ENCODE measurements around the gene ACYP2.

The ACYP2 gene

GRCh38 chr2:54306556-54306955 lies 191.1 kb downstream of the ACYP2 start:
- no peak overlapping the region for H3K4me3 ChIP-seq (IDR thresholded peaks at IDR 0.05; ENCODE audit: insufficient read depth, low read depth, low read length)
- no peaks in the 10 kb centered on the region for H3K4me1 ChIP-seq (ENCODE audit: low read depth, poor library complexity, severe bottlenecking)
- H3K27ac ChIP-seq: no peak overlapping the region
- H3K4me2 ChIP-seq: no peak overlapping the region
- TF ChIP-seq, protein P1, sequence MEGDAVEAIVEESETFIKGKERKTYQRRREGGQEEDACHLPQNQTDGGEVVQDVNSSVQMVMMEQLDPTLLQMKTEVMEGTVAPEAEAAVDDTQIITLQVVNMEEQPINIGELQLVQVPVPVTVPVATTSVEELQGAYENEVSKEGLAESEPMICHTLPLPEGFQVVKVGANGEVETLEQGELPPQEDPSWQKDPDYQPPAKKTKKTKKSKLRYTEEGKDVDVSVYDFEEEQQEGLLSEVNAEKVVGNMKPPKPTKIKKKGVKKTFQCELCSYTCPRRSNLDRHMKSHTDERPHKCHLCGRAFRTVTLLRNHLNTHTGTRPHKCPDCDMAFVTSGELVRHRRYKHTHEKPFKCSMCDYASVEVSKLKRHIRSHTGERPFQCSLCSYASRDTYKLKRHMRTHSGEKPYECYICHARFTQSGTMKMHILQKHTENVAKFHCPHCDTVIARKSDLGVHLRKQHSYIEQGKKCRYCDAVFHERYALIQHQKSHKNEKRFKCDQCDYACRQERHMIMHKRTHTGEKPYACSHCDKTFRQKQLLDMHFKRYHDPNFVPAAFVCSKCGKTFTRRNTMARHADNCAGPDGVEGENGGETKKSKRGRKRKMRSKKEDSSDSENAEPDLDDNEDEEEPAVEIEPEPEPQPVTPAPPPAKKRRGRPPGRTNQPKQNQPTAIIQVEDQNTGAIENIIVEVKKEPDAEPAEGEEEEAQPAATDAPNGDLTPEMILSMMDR (conservative IDR thresholded peaks at IDR 0.05; ENCODE audit: low read depth, low read length): no peak
- H4K20me1 ChIP-seq (ENCODE audit: insufficient read depth): no peaks in the 10 kb centered on the region
- H2AFZ ChIP-seq (ENCODE audit: low read depth): no peak overlapping the region
- no peaks in the 10 kb centered on the region for H3K79me2 ChIP-seq (ENCODE audit: insufficient read depth, low read depth)
- H3K9ac ChIP-seq: no peak overlapping the region
- no peaks in the 10 kb centered on the region for H3K27me3 ChIP-seq (ENCODE audit: insufficient read depth, low read depth)
- no peaks in the 10 kb centered on the region for H3K36me3 ChIP-seq (ENCODE audit: insufficient read depth)

GRCh38 chr2:54308186-54308585 lies 192.8 kb downstream of the ACYP2 start:
- H3K27ac ChIP-seq: no peak overlapping the region
- H3K79me2 ChIP-seq (ENCODE audit: insufficient read depth, low read depth): no peaks in the 10 kb centered on the region
- H3K27me3 ChIP-seq (ENCODE audit: insufficient read depth, low read depth): no peaks in the 10 kb centered on the region
- no peaks in the 10 kb centered on the region for H3K36me3 ChIP-seq (ENCODE audit: insufficient read depth)
- TF ChIP-seq, protein P1 (conservative IDR thresholded peaks at IDR 0.05; ENCODE audit: low read depth, low read length): no peak
- no peak overlapping the region for H3K4me3 ChIP-seq (IDR thresholded peaks at IDR 0.05; ENCODE audit: insufficient read depth, low read depth, low read length)
- no peaks in the 10 kb centered on the region for H3K4me1 ChIP-seq (ENCODE audit: low read depth, poor library complexity, severe bottlenecking)
- no peaks in the 10 kb centered on the region for H4K20me1 ChIP-seq (ENCODE audit: insufficient read depth)
- no peak overlapping the region for H3K4me2 ChIP-seq
- H2AFZ ChIP-seq (ENCODE audit: low read depth): no peak overlapping the region
- no peak overlapping the region for H3K9ac ChIP-seq

GRCh38 chr2:54308782-54309181 lies 193.4 kb downstream of the ACYP2 start:
- no peak overlapping the region for H3K4me3 ChIP-seq (IDR thresholded peaks at IDR 0.05; ENCODE audit: insufficient read depth, low read depth, low read length)

GRCh38 chr2:54310311-54310710 lies 194.9 kb downstream of the ACYP2 start:
- Histone ChIP-seq H3K27ac (no peak overlapping the region), H2AFZ (ENCODE audit: low read depth) (no peak overlapping the region), H3K36me3 (ENCODE audit: insufficient read depth) (no peaks in the 10 kb centered on the region), H3K4me1 (ENCODE audit: low read depth, poor library complexity, severe bottlenecking) (no peaks in the 10 kb centered on the region), H3K4me3 (IDR thresholded peaks at IDR 0.05; ENCODE audit: insufficient read depth, low read depth, low read length) (no peak overlapping the region), H3K79me2 (ENCODE audit: insufficient read depth, low read depth) (no peaks in the 10 kb centered on the region), H3K4me2 (no peak overlapping the region), H3K9ac (no peak overlapping the region), H4K20me1 (ENCODE audit: insufficient read depth) (no peaks in the 10 kb centered on the region), H3K27me3 (ENCODE audit: insufficient read depth, low read depth) (no peaks in the 10 kb centered on the region)
- TF ChIP-seq, protein P1 (conservative IDR thresholded peaks at IDR 0.05; ENCODE audit: low read depth, low read length): no peak

More at GRCh38 chr2:54308782-54309181, 193.4 kb downstream of the ACYP2 start:
- Histone ChIP-seq H3K4me1 (ENCODE audit: low read depth, poor library complexity, severe bottlenecking) (no peaks in the 10 kb centered on the region), H3K27ac (no peak overlapping the region), H2AFZ (ENCODE audit: low read depth) (no peak overlapping the region), H3K36me3 (ENCODE audit: insufficient read depth) (no peaks in the 10 kb centered on the region), H3K79me2 (ENCODE audit: insufficient read depth, low read depth) (no peaks in the 10 kb centered on the region), H3K9ac (no peak overlapping the region), H3K27me3 (ENCODE audit: insufficient read depth, low read depth) (no peaks in the 10 kb centered on the region), H3K4me2 (no peak overlapping the region), H4K20me1 (ENCODE audit: insufficient read depth) (no peaks in the 10 kb centered on the region)
- TF ChIP-seq, protein P1 (conservative IDR thresholded peaks at IDR 0.05; ENCODE audit: low read depth, low read length): no peak
